Suprapubic skin (tissue), 3 donors: ENCODE measurements around the gene VWA3B.

Experiments
- POLR2A ChIP-seq, 2 donors: fragments of 450-650 bp; IDR thresholded peaks; one replicate each; pipeline ENCODE4 v1.6.1; 2017; ENCODE audit warnings: antibody characterized with exemption in 2 of 2, mild to moderate bottlenecking in 2 of 2, moderate library complexity in 2 of 2
- TF ChIP-seq, protein P1 (sequence below), 2 donors: fragments of 200-600 bp in 1 of 2; fragments of 450-650 bp in 1 of 2; sonication (generic) in 1 of 2; IDR thresholded peaks; one replicate each; pipeline ENCODE4 v1.5.1; 2016 to 2019; ENCODE audit warnings: antibody characterized with exemption in 2 of 2, mild to moderate bottlenecking in 1 of 2, moderate library complexity in 1 of 2

GRCh38 chr2:98140210-98140609, 53.2 kb downstream of the VWA3B start:
- TF ChIP-seq POLR2A (IDR thresholded peaks at IDR 0.05), result no peak
- TF ChIP-seq, protein P1, sequence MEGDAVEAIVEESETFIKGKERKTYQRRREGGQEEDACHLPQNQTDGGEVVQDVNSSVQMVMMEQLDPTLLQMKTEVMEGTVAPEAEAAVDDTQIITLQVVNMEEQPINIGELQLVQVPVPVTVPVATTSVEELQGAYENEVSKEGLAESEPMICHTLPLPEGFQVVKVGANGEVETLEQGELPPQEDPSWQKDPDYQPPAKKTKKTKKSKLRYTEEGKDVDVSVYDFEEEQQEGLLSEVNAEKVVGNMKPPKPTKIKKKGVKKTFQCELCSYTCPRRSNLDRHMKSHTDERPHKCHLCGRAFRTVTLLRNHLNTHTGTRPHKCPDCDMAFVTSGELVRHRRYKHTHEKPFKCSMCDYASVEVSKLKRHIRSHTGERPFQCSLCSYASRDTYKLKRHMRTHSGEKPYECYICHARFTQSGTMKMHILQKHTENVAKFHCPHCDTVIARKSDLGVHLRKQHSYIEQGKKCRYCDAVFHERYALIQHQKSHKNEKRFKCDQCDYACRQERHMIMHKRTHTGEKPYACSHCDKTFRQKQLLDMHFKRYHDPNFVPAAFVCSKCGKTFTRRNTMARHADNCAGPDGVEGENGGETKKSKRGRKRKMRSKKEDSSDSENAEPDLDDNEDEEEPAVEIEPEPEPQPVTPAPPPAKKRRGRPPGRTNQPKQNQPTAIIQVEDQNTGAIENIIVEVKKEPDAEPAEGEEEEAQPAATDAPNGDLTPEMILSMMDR (IDR thresholded peaks at IDR 0.05), result no peak
